Gastrocnemius medialis (tissue), 4 donors: ENCODE data around the gene SLC6A17. TPM values are rescaled to one million over a fixed set of nuclear protein-coding genes. Genes with fewer than 3 reads are reported as not detected.

Experiments
- ATAC-seq, 2 donors: fragments of 150-250 bp; one replicate each; pipeline ENCODE4 v1.9.1; 2016
- DNase-seq, 2 donors: peaks; one replicate each; pipeline ENCODE4 v3.0.0-alpha.2; 2019
- H3K27ac ChIP-seq, 4 donors: fragments of 200-600 bp; sonication (generic); 1 replicate in 1 of 4; 2 replicates in 3 of 4; pipeline ENCODE4 v1.5.1; 2016 to 2018; ENCODE audit warnings: mild to moderate bottlenecking in 2 of 4, moderate library complexity in 1 of 4
- H3K27me3 ChIP-seq, 3 donors: fragments of 200-600 bp; sonication (generic) in 2 of 3; 1 replicate in 1 of 3; 2 replicates in 2 of 3; pipeline versions ENCODE4 v1.5.1 to v1.6.0; 2016 to 2019; ENCODE audit warnings: mild to moderate bottlenecking in 1 of 3, moderate library complexity in 1 of 3
- H3K36me3 ChIP-seq, 2 donors: fragments of 200-600 bp; sonication (generic) in 1 of 2; one replicate each; pipeline ENCODE4 v1.5.1; 2017 to 2018
- H3K4me1 ChIP-seq, 2 donors: fragments of 200-600 bp; sonication (generic) in 1 of 2; one replicate each; pipeline ENCODE4 v1.5.1; 2016 to 2017; ENCODE audit warnings: mild to moderate bottlenecking in 2 of 2
- H3K4me3 ChIP-seq, 4 donors: fragments of 200-600 bp; sonication (generic) in 3 of 4; 1 replicate in 1 of 4; 2 replicates in 3 of 4; pipeline ENCODE4 v1.5.1; 2016 to 2019; ENCODE audit warnings: mild to moderate bottlenecking in 2 of 4
- H3K9me3 ChIP-seq, 3 donors: fragments of 200-600 bp; sonication (generic) in 2 of 3; 1 replicate in 1 of 3; 2 replicates in 2 of 3; pipeline ENCODE4 v1.5.1; 2016 to 2019
- CTCF ChIP-seq, 5 experiments: fragments of 450-650 bp in 3 of 5; fragments of 200-600 bp in 2 of 5; sonication (generic) in 2 of 5; IDR thresholded peaks in 4 of 5; conservative IDR thresholded peaks in 1 of 5; 1 replicate in 4 of 5; 2 replicates in 1 of 5; pipeline ENCODE4 v1.5.1; 2016 to 2019; ENCODE audit warnings: antibody characterized with exemption in 5 of 5, mild to moderate bottlenecking in 3 of 5, moderate library complexity in 3 of 5
- POLR2A ChIP-seq, 2 donors: fragments of 450-650 bp; IDR thresholded peaks; one replicate each; pipeline ENCODE4 v1.6.1; 2017; ENCODE audit warnings: antibody characterized with exemption in 2 of 2, mild to moderate bottlenecking in 2 of 2, moderate library complexity in 2 of 2
- in situ Hi-C, 4 donors: fragments of 200-750 bp; cut with MboI; loops; one replicate each; pipeline versions ENCODE4 v1.15.0 to v1.8.0; 2017; ENCODE audit warnings: low sequenced_read_pairs in 4 of 4
- intact Hi-C: fragments of 100-400 bp; cut with DNase I; formaldehyde crosslinking; loops from one replicate; pipeline ENCODE4 v1.15.1; 2023; ENCODE audit warnings: low total_unique reads
- total RNA-seq, 4 donors: library from RNA; depleted of rRNA; stranded (reverse); fragments of >200 nt; gene quantifications; one replicate each; pipeline versions ENCODE4 v1.1.0 to v1.2.3, GENCODE V29; 2016

Gene SLC6A17
- total RNA-seq, 4 donors from 2014 or later: 0.02 to 0.03 TPM; not detected in 2

DNA sequence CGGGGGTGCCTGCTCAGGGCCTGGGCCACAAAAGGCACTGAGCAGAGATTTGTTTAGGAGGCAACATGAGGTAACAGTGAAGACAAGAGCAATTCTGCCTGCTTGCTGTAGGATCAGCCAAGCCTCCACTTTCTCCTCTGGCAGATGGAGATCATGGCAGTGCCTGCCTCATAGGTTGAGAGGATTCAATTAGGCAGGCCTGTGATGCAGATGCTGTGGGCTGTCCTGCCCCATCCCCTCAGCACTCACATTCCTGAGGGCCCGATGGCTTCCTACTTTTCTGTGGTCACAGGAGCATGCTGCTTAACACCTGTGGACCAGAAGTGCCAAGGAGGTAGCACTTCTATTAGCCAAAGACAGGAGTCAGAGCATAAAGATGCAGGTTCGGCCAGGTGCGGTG, 39.2 kb upstream of the SLC6A17 start:
- H3K9me3 ChIP-seq: no peaks in the 10 kb centered on the region
- DNase-seq: no peak
- in situ Hi-C loops: no loop called here
- peaks cover 0 to 5% (median 0%) of the 10 kb centered on the region in 3 donors for H3K27me3 ChIP-seq
- H3K27ac ChIP-seq: no peak overlapping the region
- H3K36me3 ChIP-seq: no peaks in the 10 kb centered on the region
- no peak overlapping the region for H3K4me3 ChIP-seq
- H3K4me1 ChIP-seq: no peaks in the 10 kb centered on the region
- ATAC-seq: no peak
- TF ChIP-seq POLR2A (IDR thresholded peaks at IDR 0.05): no peak
- TF ChIP-seq CTCF (IDR thresholded peaks at IDR 0.05 in 4 of 5, conservative IDR thresholded peaks at IDR 0.05 in 1 of 5): no peak
- intact Hi-C loops: no loop called here

DNA sequence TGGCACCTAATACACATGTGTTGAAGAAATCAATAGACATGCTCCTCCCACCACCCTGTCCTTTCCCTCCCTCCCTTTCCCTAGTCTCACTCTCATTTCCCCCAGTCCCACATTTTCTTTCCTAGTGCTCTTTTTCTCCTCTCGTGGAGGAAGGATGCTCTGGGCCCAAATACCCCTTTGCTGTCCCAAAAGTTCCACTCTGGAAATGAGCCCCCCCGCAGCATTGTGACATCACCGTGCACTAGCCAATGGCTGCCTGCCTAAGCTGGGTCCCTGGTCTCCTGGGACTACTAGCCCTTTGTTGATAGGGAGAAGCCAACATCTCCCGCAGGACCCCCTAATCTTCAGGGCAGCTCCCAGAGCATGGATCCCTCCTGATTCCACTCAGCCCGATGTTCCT, 38.2 kb upstream of the SLC6A17 start, which contains the start of gene UBL4B:
Gene UBL4B (plus strand): TSS at position 301 of the 400 bp plus-strand sequence. CDS start 92 bp downstream, at position 393.
- intact Hi-C loops (no loop called here), in situ Hi-C loops (no loop called here)
- peaks cover 0 to 7% (median 0%) of the 10 kb centered on the region in 3 donors for H3K27me3 ChIP-seq

GRCh38 chr1:110112656-110113055, 37.6 kb upstream of the SLC6A17 start:
- TF ChIP-seq POLR2A (IDR thresholded peaks at IDR 0.05): no peak
- TF ChIP-seq CTCF (IDR thresholded peaks at IDR 0.05 in 4 of 5, conservative IDR thresholded peaks at IDR 0.05 in 1 of 5): no peak
- Histone ChIP-seq H3K36me3 (no peaks in the 10 kb centered on the region), H3K27me3 (peaks cover 0 to 7% (median 0%) of the 10 kb centered on the region in 3 donors), H3K9me3 (no peaks in the 10 kb centered on the region), H3K27ac (no peak overlapping the region), H3K4me3 (no peak overlapping the region), H3K4me1 (no peaks in the 10 kb centered on the region)
- in situ Hi-C loops (no loop called here), intact Hi-C loops (no loop called here)
- DNase-seq (no peak), ATAC-seq (no peak)

More for the DNA sequence above, 38.2 kb upstream of the SLC6A17 start, which contains the start of gene UBL4B:
- no peaks in the 10 kb centered on the region for H3K9me3 ChIP-seq
- no peaks in the 10 kb centered on the region for H3K36me3 ChIP-seq
- ATAC-seq: no peak
- no peak within 1 kb of the TSS for H3K4me3 ChIP-seq
- TF ChIP-seq POLR2A (IDR thresholded peaks at IDR 0.05) (no peak), CTCF (IDR thresholded peaks at IDR 0.05 in 4 of 5, conservative IDR thresholded peaks at IDR 0.05 in 1 of 5) (no peak)
- no peak for DNase-seq
- H3K4me1 ChIP-seq: no peaks in the 10 kb centered on the region
- no peak within 1 kb of the TSS for H3K27ac ChIP-seq

GRCh38 chr1:110113551-110113950, 36.7 kb upstream of the SLC6A17 start:
- Histone ChIP-seq H3K4me3 (no peak overlapping the region), H3K4me1 (no peaks in the 10 kb centered on the region), H3K36me3 (no peaks in the 10 kb centered on the region), H3K9me3 (no peaks in the 10 kb centered on the region), H3K27ac (no peak overlapping the region), H3K27me3 (peaks cover 0 to 7% (median 0%) of the 10 kb centered on the region in 3 donors)
- in situ Hi-C loops: no loop called here
- intact Hi-C loops: no loop called here
- no peak for ATAC-seq
- no peak for TF ChIP-seq POLR2A (IDR thresholded peaks at IDR 0.05)
- no peak for TF ChIP-seq CTCF (IDR thresholded peaks at IDR 0.05 in 4 of 5, conservative IDR thresholded peaks at IDR 0.05 in 1 of 5)
- no peak for DNase-seq

- Histone ChIP-seq H3K4me3 (no peak overlapping the region), H3K9me3 (no peaks in the 10 kb centered on the region), H3K36me3 (no peaks in the 10 kb centered on the region), H3K4me1 (no peaks in the 10 kb centered on the region), H3K27ac (no peak overlapping the region), H3K27me3 (peaks cover 0 to 2% (median 0%) of the 10 kb centered on the region in 3 donors)
- ATAC-seq (no peak), DNase-seq (no peak)
- in situ Hi-C loops: no loop called here
- TF ChIP-seq POLR2A (IDR thresholded peaks at IDR 0.05) (no peak), CTCF (IDR thresholded peaks at IDR 0.05 in 4 of 5, conservative IDR thresholded peaks at IDR 0.05 in 1 of 5) (no peak)
- intact Hi-C loops: no loop called here
These were observed 36.1 kb upstream of the SLC6A17 start for GRCh38 chr1:110114173-110114572.
